ENCODE data around the gene SPINK9.
A peak's percentile ranks its signal among the peaks of the same experiment; 100 is the strongest.

Gene SPINK9

DNA sequence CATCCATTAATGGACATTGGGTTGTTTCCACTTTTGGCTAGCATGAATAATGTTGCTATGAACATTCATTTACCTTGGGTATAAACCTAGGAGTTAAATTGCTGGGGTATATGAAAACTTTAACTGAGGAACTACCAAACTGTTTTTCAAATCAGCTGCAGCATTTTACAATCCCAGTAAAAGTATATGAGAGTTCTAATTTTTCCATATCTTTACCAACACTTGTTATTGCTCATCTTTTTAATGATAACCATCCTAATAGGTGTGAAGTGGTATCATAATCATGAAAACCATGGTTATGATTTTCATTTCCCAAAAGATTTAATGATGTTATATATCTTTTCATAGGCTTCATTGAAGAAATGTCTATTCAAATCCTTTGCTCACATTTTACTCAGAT is 32.9 kb downstream of the SPINK9 start:
- no peak for DNase-seq (ENCODE audit: low spot score)

DNA sequence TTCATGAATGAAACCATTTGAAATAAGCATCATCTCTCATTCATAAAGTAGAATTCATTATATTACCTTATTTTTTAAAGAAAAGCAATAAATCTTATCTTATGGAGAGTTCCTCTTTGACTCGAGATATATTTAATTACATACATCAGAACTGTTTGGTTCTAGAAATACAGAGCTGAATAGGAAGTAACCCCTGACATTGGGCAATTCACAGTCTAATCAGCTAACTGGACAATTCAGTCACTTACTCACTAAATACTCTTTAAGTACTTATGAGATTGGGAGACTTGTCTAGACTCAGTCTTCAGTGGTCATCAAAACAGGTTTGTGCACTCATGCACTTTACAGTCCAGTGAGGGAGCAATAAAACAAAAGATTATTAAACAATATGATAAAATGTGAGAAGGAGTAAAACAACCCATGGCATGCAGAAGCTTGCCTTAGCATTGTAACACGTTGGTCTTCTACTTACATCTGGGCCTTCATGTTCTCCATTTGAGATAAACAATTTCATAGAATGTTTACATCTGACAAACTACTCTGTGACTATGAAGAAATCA is 36.9 kb downstream of the SPINK9 start:
- DNase-seq (ENCODE audit: low spot score), result no peak

DNA sequence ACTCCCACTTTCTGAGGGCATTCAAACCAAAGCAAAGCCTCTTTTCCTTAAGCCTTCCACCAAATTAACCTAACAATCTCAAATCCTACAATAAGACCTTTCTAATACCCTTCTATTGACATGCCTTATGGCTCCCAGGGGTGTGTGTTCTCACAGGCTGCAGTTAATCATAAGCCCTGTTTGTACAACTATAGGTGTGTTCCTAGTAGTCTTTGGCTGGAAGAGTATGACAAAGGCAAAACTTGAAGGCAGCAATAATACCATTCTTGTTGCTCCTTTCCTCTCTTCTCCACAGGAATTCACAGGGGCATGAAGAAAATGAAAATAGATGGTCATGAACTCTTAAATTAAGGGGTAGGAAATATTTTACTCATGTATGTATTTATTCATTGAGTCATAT is 37.5 kb downstream of the SPINK9 start:
- DNase-seq (ENCODE audit: low spot score), result no peak

DNA sequence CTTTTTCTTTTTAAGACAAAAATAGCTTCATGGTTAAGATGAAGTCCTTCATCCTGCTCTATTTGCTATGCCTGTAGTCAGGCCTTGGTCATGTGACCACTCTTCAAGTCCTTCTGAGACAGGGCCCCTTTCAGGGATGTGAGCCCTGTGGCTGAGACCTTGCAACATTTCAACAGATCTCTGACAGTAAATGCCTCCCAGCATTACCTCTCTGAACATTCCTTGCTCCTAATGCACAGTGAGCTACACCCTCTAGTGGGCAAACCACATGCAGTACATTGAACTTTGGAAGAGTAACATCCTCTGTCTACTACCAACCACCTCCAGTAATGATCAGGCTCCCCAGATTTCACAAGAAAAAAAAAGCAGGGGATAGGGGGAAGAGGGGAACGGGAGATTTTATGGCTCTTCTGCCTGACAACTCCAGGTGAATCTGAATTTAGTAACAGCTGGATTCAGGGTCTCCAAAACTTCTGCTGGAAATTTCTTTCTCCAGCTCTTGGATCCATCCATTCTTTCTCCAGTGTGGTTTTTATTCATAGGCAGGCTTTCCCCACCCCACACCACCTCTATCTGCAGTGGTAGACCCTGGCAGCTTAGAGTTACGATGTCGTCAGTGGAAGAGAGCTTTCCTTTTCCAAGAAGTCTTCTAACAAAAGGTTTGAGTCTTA is 39.5 kb downstream of the SPINK9 start:
- DNase-seq (ENCODE audit: low spot score), result peak; percentile 76

DNA sequence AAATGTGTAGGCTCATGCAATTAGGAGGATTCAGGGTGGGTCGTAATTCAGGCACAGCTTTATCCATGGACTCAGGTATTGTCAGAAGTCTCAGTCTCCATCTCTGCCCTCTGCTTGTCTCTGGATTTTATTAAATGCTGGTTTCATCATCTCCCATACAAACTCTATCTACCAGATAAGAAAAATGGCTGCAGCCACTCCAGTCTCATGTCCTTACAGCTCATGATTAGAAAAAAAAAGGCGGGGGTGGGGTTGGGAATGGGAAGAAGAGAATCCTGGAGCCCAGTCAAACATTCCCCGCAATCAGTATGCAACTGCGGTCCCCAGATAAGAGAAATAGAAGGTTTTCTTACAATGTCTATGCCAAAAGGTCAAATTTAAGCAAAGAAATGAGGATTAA is 40.8 kb downstream of the SPINK9 start:
- DNase-seq (ENCODE audit: low spot score), result no peak

DNA sequence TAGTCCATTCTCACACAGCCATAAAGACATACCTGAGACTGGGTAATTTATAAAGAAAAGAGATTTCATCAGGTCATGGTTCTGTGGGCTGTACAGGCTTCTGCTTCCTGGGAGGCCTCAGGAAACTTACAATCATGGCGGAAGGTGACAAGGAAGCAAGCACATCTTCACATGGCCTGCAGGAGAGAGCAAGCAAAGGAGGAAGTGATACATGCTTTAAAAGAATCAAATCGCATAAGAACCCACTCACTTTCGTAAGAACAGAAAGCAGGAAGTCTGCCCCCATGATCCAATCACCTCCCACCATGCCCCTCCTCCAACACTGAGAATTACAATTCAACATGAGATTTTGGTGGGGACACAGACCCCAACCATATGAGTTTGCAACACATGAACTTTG is 43.3 kb downstream of the SPINK9 start:
- no peak for DNase-seq (ENCODE audit: low spot score)

DNA sequence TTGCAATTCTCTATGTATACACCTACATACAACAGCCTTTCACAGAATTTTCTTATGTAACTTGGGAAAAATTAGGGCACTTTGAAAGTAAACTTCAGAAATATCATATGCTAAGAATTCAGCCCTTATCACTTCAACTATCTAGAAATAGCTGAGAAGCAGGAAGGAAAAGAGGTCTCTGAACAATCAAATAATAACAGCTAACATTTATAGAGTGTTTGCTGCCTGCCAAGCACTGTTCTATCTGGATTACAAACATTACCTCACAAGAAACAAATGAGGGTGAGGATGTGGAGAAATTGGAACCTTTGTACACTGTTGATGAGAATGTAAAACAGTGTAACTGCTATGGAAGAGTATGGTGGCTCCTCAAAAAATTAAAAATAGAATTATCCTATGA is 44.0 kb downstream of the SPINK9 start:
- DNase-seq (ENCODE audit: low spot score), result no peak

DNA sequence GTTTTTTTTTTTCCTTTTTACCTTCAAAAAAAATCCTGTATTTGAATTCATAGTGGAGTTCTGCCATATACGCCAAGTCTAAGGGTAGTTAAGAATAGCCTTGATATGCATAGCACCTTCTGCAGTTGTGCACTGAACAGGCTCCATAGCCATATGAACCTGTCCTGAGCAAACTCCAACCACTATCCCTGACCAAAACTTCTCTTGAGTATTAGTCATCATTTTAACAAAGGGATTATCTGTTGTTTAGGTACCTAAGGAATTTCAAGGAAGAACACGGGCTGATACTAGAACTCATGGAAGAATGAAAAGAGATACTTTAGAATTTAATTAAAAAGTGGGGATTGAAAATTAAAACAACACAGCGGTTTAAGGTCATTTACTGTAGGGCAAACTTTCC is 46.5 kb downstream of the SPINK9 start:
- no peak for DNase-seq (ENCODE audit: low spot score)

DNA sequence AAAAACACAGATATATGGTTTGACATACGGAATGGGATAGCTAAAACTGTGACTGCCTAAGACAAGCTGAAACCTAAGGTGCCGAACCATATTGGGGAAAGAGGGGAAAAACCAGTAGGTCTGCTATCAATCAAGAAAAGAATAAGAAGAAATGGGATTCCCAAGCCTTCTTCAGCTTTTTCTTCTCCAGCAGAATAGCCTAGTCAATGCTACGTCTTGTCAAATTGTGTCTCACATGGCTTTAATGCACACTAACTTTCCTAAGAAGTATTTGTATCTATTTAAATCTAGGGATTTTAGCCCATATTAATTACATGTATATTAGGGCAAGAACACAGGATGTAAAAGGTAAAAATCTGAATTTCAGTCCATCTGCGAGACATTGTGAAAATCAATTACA is 47.6 kb downstream of the SPINK9 start:
- DNase-seq (ENCODE audit: low spot score), result peak; percentile 10

DNA sequence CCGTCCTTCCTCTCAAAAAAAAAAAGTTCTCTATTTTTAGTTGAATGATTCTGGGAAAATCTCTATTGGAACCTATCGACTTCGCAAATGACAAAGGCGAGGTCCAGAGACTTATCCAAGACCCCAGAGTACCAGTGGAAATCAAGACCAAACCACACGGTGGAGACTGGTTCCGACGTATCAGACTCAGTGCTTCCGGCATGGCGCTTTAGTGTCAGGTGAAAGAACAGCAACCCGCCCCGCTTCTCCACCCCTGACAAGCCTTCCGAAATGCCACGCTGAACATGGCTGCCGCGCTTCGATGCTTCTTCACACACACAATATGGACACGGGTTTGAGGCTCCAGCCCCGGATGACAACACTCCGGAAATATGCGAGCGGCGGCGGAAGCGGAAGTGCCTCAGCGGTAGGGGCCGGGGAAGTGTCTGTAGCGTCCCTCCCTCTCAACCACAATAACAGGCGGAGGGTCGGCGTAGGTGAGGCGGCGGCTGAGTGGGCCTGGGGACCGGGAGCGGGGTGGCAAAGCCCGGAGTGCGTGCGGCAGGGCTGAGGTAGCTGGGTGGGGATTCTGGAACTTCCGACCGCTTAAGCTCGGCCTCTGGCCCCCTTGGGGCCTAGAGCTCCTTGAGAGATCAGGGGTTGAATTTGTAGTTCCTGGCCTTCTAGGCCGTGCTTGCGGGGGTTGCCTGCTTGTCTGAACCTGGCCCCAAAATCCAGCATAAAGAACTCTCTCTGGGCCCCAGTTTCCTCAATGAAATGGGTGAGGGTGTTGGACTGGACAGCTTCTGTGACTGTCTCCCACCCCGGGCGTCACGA is 48.4 kb downstream of the SPINK9 start, which contains the start of gene FBXO38:
TSS of gene FBXO38 (plus strand) at position 395 of the 816 bp plus-strand sequence. CDS start 10,819 bp downstream, outside the sequence.
- DNase-seq (ENCODE audit: low spot score), result peak; percentile 99

DNA sequence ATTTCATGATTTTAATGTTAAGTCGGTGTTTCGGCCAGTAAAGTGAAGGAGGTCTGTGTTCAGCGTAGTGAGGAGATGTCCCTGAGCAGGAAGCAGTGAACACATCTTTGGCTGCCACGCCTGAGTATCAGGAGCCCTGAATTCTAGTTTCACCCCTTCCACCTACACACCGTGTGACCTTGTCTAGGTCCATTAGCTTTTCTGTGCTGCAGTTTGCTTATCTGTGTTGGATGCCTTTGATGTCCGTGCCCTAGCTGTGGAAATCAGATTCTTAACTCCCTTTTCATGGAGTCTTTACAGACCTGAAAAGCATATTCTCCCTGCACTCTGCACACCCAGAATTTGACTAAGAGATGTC is 49.0 kb downstream of the SPINK9 start:
- DNase-seq (ENCODE audit: low spot score), result peak; percentile 3

DNA sequence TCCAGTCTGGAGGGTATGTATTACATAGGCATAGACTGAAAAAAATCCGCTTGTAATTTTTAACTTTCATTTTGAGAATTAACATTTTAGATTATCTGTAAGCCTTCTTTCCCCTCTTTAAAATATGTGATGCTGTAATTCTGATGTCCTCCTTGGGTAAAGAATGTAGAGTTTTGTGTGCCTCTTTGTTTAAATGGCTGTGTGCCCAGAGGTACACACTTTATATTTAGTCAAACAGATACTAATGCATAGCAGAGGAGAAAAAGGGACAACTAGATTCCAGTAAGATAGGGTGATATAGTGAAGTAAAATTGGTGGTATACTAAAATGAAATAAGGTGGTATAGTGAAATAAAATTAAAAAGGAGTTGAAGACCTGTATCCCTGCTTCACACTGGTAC is 49.7 kb downstream of the SPINK9 start:
- DNase-seq (ENCODE audit: low spot score), result no peak

DNA sequence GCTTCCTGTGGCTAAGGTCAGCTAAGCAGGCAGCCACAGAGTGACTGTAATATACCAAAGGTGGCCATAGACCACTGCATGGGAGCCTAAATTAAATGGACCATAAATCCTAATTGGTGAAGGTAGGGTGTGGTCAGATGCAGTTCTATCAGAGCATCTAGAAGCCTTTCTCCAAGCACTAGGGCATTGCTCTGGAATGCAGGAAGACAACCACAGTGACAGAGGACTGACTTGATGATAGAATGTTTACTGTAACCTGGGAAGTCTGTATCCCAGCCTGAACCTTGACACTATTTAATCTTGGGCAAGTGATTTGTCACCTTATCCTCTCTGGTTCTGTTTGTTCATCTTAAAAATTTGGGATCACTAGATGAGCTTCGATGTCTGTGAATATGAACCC is 50.7 kb downstream of the SPINK9 start:
- DNase-seq (ENCODE audit: low spot score), result no peak

DNA sequence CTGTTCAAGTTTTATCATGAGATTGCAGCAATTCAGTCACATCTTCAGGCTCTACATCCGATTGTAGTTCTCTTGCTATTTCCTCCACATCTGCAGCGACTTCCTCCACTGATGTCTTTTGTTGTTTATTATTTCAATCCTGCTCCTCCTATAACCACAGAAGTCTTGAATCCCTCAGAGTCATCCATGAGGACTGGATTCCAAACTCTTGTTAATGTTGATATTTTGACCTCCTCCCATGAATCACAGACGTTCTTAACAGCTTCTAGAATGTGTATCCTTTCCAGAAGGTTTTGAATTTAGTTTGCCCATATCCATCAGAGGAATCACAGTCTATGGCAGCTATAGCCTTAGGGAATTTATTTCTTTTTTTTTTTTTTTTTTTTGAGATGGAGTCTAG is 52.0 kb downstream of the SPINK9 start:
- DNase-seq (ENCODE audit: low spot score), result no peak

DNA sequence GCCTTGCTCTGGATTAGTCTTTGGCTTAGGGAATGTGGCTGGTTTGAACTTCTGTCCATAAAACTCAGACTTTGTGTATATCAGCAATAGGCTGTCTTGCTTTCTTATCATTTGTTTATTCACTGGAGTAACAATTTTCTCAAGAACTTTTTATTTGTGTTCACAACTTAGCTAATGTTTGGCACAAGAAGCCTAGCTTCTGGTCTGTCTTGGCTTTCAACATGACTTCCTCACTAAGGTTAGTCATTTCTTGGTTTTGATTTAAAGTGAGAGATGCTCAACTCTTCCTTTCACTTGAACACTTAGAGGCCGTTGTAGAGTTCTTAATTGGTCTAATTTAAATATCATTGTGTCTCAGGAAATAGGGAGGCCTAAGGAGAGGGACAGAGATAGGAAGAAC is 53.3 kb downstream of the SPINK9 start:
- DNase-seq (ENCODE audit: low spot score), result no peak

All from Ammon's horn (tissue), 1 donor.